Midbrain (tissue), 1 donor: ENCODE data around the gene IGHMBP2.
A peak's percentile ranks its signal among the peaks of the same experiment; 100 is the strongest.

Experiments used
- DNase-seq: peaks from one replicate; lab custom pipeline; 2025; lab: John Stamatoyannopoulos, UW

IGHMBP2 gene

GRCh38 chr11:68890490-68891231 is 13.0 kb upstream of the IGHMBP2 start:
- peak; percentile 43 for DNase-seq

- no peak for DNase-seq
Measured at GRCh38 chr11:68891351-68891948, 12.2 kb upstream of the IGHMBP2 start.

- DNase-seq: no peak
Measured at GRCh38 chr11:68892576-68892975, 11.1 kb upstream of the IGHMBP2 start.

GRCh38 chr11:68893282-68893681 is 10.4 kb upstream of the IGHMBP2 start:
- no peak for DNase-seq

GRCh38 chr11:68896171-68896959 is 7.3 kb upstream of the IGHMBP2 start:
- no peak for DNase-seq

GRCh38 chr11:68897441-68897840 is 6.2 kb upstream of the IGHMBP2 start:
- no peak for DNase-seq

GRCh38 chr11:68900835-68901381 is 2.8 kb upstream of the IGHMBP2 start:
- no peak for DNase-seq

GRCh38 chr11:68904248-68904847 is 657 bp downstream of the IGHMBP2 start:
- DNase-seq: no peak

GRCh38 chr11:68905421-68906360 is 2.0 kb downstream of the IGHMBP2 start:
- DNase-seq: no peak

GRCh38 chr11:68908273-68908672 is 4.6 kb downstream of the IGHMBP2 start:
- DNase-seq: no peak

- no peak for DNase-seq
Measured at GRCh38 chr11:68910965-68911364, 7.3 kb downstream of the IGHMBP2 start.

- DNase-seq: no peak
Measured at GRCh38 chr11:68911731-68912130, 8.0 kb downstream of the IGHMBP2 start.

GRCh38 chr11:68912254-68912653 is 8.6 kb downstream of the IGHMBP2 start:
- DNase-seq: no peak

GRCh38 chr11:68913188-68913587 is 9.5 kb downstream of the IGHMBP2 start:
- no peak for DNase-seq

GRCh38 chr11:68914761-68915160 is 11.1 kb downstream of the IGHMBP2 start:
- DNase-seq: no peak

- DNase-seq: no peak
Measured at GRCh38 chr11:68916439-68916838, 12.7 kb downstream of the IGHMBP2 start.

- no peak for DNase-seq
Measured at GRCh38 chr11:68923614-68924013, 19.9 kb downstream of the IGHMBP2 start.

- peak; percentile 7 for DNase-seq
Measured at GRCh38 chr11:68924073-68924925, 20.6 kb downstream of the IGHMBP2 start.

GRCh38 chr11:68925611-68926010 is 21.9 kb downstream of the IGHMBP2 start:
- no peak for DNase-seq
